ENCODE results near the gene MRC2. TPM values are rescaled to one million over a fixed set of nuclear protein-coding genes. Genes with fewer than 3 reads are reported as not detected.

MRC2 gene
- total RNA-seq, 1 experiment from 2014 or later, result 10.7 TPM

GRCh38 chr17:62643496-62643895 is 16.0 kb downstream of the MRC2 start:
- H2AFZ ChIP-seq (ENCODE audit: low read depth, low read length, poor library complexity, severe bottlenecking), result no peak overlapping the region
- no peaks in the 10 kb centered on the region for H3K9me2 ChIP-seq (ENCODE audit: insufficient read depth)
- H4K20me1 ChIP-seq (ENCODE audit: insufficient read depth), result no peaks in the 10 kb centered on the region
- no peaks in the 10 kb centered on the region for H3K4me1 ChIP-seq (ENCODE audit: control insufficient read depth in 1 of 2, insufficient read depth in 2 of 2, low read length in 2 of 2)
- no peaks in the 10 kb centered on the region for H3K9me3 ChIP-seq (ENCODE audit: control insufficient read depth in 1 of 2, insufficient read depth in 1 of 2, low read depth in 1 of 2, low read length in 2 of 2)
- RAD21 ChIA-PET (ENCODE audit: low non-redundant PET in 1 of 2, low total read pairs in 2 of 2, uncharacterized antibody in 2 of 2, unreplicated experiment in 2 of 2), result no interaction called here
- POLR2A ChIA-PET, result no interaction called here
- CTCF ChIA-PET, result no interaction called here
- DNase-seq (ENCODE audit: low read depth, low spot score), result no peak
- H3K79me2 ChIP-seq (ENCODE audit: insufficient read depth, low read length), result no peaks in the 10 kb centered on the region
- intact Hi-C loops (cut with micrococcal nuclease), result no loop called here
- no peaks in the 10 kb centered on the region for H3K27me3 ChIP-seq (ENCODE audit: insufficient read depth, low read length)
- ATAC-seq, result no peak
- no peak overlapping the region for H3K4me2 ChIP-seq (ENCODE audit: low read length)
- H3K9ac ChIP-seq (ENCODE audit: low read length), result no peak overlapping the region
- TF ChIP-seq ZBTB33 (IDR thresholded peaks at IDR 0.05; ENCODE audit: extremely low read depth, insufficient replicate concordance, low read length) (no peak), FOSL1 (IDR thresholded peaks at IDR 0.05; ENCODE audit: low read depth) (no peak), EZH2phosphoT487 (IDR thresholded peaks at IDR 0.05; ENCODE audit: borderline replicate concordance) (no peak), CBX3 (IDR thresholded peaks at IDR 0.05; ENCODE audit: low read depth) (no peak), EZH2 (IDR thresholded peaks at IDR 0.05) (no peak), POLR2AphosphoS5 (IDR thresholded peaks at IDR 0.05; ENCODE audit: low read depth, low read length) (no peak), EGR1 (IDR thresholded peaks at IDR 0.05; ENCODE audit: low read depth) (no peak), ZNF274 (IDR thresholded peaks at IDR 0.05; ENCODE audit: low read depth, low read length) (no peak), ELF1 (IDR thresholded peaks at IDR 0.05; ENCODE audit: borderline replicate concordance, low read depth) (no peak), CTCF (IDR thresholded peaks at IDR 0.05 in 2 of 3, conservative IDR thresholded peaks at IDR 0.05 in 1 of 3; ENCODE audit: borderline replicate concordance in 1 of 3, insufficient read depth in 1 of 3, low read depth in 2 of 3, low read length in 2 of 3) (no peak), MAX (IDR thresholded peaks at IDR 0.05) (no peak), CEBPB (IDR thresholded peaks at IDR 0.05; ENCODE audit: low read depth) (no peak), SP1 (IDR thresholded peaks at IDR 0.05; ENCODE audit: low read depth) (no peak), SRF (IDR thresholded peaks at IDR 0.05; ENCODE audit: low read depth) (no peak), SIN3A (IDR thresholded peaks at IDR 0.05; ENCODE audit: low read depth) (no peak), TCF7L2 (IDR thresholded peaks at IDR 0.05; ENCODE audit: borderline replicate concordance, extremely low read depth, insufficient read depth, insufficient read length) (no peak), ZFX (IDR thresholded peaks at IDR 0.05) (no peak)
- TF ChIP-seq, protein P1, sequence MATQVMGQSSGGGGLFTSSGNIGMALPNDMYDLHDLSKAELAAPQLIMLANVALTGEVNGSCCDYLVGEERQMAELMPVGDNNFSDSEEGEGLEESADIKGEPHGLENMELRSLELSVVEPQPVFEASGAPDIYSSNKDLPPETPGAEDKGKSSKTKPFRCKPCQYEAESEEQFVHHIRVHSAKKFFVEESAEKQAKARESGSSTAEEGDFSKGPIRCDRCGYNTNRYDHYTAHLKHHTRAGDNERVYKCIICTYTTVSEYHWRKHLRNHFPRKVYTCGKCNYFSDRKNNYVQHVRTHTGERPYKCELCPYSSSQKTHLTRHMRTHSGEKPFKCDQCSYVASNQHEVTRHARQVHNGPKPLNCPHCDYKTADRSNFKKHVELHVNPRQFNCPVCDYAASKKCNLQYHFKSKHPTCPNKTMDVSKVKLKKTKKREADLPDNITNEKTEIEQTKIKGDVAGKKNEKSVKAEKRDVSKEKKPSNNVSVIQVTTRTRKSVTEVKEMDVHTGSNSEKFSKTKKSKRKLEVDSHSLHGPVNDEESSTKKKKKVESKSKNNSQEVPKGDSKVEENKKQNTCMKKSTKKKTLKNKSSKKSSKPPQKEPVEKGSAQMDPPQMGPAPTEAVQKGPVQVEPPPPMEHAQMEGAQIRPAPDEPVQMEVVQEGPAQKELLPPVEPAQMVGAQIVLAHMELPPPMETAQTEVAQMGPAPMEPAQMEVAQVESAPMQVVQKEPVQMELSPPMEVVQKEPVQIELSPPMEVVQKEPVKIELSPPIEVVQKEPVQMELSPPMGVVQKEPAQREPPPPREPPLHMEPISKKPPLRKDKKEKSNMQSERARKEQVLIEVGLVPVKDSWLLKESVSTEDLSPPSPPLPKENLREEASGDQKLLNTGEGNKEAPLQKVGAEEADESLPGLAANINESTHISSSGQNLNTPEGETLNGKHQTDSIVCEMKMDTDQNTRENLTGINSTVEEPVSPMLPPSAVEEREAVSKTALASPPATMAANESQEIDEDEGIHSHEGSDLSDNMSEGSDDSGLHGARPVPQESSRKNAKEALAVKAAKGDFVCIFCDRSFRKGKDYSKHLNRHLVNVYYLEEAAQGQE (IDR thresholded peaks at IDR 0.05; ENCODE audit: low read depth), result no peak
- no peaks in the 10 kb centered on the region for H3K36me3 ChIP-seq (ENCODE audit: control insufficient read depth in 1 of 2, insufficient read depth in 2 of 2, low read length in 2 of 2)
- no TSS peak for BruUV-seq (replicated peaks)
- H3K4me3 ChIP-seq (replicated peaks in 1 of 2; ENCODE audit: low read depth in 1 of 2, low read length in 2 of 2), result no peak overlapping the region
- no peak overlapping the region for H3K27ac ChIP-seq (ENCODE audit: low read depth, low read length)
